Stimulated activated CD8-positive, alpha-beta memory T cell treated with anti-CD3 and anti-CD28 coated beads, Interleukin-12 subunit alpha, Interleukin-12 subunit beta, amount 100 ng/mL, for 24 hours (primary cell): ENCODE results near the gene FREM2.

Source experiments
- DNase-seq: peaks from one replicate; pipeline ENCODE4 v3.0.0-alpha.2; 2020; ENCODE audit errors: extremely low read depth

FREM2 gene

DNA sequence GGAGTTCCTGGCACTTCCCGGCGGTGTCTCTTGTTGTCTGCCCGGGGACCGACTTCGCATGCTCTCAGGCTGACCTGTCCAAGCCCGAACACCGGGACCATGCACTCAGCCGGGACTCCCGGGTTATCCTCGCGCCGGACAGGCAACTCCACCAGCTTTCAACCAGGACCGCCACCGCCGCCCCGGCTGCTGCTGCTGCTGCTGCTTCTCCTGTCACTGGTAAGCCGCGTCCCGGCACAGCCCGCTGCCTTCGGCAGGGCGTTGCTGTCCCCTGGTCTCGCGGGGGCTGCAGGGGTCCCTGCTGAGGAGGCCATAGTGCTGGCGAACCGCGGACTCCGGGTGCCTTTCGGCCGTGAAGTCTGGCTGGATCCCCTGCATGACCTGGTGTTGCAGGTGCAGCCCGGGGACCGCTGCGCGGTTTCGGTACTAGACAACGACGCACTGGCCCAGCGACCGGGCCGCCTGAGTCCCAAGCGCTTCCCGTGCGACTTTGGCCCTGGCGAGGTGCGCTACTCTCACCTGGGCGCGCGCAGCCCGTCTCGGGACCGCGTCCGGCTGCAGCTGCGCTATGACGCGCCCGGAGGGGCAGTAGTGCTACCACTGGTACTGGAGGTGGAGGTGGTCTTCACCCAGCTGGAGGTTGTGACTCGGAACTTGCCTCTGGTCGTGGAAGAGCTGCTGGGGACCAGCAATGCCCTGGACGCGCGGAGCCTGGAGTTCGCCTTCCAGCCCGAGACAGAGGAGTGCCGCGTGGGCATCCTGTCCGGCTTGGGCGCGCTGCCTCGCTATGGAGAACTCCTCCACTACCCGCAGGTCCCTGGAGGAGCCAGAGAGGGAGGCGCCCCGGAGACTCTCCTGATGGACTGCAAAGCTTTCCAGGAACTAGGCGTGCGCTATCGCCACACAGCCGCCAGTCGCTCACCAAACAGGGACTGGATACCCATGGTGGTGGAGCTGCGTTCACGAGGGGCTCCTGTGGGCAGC lies 661 bp downstream of the FREM2 start:
- no peak for DNase-seq

DNA sequence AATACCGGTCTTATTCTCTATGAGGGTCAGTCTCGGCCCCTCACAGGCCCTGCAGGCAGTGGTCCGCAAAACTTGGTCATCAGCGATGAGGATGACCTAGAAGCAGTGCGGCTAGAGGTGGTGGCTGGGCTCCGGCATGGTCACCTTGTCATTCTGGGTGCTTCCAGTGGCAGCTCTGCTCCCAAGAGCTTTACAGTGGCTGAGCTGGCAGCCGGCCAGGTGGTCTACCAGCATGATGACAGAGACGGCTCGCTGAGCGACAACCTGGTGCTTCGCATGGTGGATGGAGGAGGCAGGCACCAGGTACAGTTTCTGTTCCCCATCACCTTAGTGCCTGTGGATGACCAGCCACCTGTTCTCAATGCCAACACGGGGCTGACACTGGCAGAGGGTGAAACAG lies 1.8 kb downstream of the FREM2 start:
- DNase-seq, result no peak

DNA sequence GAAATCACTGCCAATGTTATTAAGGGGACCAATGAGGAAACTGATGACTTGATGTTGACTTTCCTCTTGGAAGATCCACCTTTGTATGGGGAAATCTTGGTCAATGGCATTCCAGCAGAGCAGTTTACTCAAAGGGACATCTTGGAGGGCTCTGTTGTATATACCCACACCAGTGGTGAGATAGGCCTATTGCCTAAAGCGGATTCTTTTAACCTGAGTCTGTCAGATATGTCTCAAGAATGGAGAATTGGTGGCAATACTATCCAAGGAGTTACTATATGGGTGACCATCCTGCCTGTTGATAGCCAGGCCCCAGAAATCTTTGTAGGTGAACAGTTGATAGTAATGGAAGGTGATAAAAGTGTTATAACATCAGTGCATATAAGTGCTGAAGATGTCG lies 3.4 kb downstream of the FREM2 start:
- DNase-seq, result no peak

DNA sequence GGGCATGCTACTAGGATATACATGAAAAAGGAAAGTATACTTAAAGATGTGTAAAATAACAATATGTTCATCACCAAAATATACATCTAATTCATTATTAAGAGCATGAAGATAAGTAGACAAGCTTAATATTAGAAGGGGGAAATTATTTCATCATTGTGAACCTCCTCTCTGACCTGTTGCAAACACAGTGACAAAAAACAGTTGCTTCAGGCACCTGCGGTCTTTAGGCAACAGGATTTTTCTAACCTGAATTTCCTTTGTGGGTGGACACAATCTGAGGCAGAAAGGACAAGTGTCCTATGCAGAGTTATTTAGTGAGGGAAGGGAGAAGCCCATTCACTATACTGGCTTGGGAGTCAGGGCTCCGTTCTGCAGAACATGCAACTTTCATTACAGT lies 6.3 kb downstream of the FREM2 start:
- no peak for DNase-seq

DNA sequence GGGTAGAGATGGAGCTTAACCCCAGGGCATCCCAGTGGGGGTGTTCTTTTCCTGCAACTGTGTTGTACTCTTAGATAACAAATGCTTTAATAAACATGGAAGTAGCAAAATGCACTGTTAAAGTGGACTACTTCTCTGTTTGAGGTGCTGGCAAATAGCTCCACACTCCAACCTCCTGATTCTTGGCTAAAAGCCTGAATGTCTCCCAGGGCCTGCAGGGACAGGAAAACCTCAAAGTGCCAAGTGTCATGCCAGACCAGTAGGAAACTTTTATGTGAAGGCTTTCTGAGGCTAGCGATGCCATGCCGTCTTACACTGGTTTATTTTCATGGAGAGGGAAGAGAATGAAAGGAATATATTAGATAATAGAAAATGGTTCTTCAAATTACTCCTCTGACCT lies 6.8 kb downstream of the FREM2 start:
- no peak for DNase-seq

DNA sequence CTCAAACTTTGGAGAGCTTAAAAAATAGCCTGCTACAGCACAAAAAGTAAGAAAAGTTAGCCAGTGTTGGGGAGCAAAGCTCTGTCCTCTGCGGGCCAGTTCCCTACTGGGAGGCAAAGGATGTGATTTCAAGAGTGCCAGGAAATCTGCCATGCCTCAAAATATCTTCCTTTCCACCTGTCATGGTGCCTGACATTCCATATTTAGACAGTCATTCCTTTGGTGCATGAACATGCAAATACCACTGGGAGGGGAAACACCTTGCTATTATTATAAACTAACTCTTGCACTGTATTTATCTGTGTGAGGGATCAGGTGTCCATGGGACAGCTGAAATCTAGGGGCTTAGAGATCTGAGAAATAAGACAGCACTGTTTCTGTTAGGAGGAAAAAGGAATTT lies 10.3 kb downstream of the FREM2 start:
- no peak for DNase-seq

DNA sequence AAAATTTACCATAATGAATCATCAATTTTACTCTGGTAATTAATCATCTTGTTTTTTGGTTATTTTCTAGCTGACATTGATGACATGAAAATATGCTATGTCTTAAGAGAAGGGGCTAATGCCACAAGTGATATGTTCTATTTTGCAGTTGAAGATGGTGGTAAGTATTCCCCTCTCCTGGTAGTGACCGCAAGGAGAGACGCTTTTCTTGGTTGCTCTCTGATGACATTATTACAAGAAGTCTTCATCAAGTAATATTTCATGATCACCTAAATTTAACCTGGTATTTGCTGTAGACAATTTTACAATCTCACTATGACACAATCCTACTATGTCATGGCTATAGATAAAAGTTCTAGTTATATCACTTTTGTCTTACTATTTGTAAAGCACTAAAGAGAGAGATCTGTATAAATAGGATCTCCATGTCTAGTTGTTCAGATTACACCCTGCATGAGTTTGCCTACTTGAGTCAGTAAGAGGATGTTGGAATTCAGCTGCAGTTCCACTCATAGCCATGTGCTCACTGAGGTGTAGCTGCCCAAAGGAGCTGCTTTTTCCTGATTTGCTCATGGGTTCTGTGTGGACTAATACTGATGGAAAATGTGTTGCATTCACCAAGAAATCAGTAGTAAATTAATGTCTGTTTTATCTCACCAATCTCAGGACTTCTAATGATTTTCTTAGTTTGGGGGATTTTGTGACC lies 10.9 kb downstream of the FREM2 start:
- DNase-seq, result no peak

DNA sequence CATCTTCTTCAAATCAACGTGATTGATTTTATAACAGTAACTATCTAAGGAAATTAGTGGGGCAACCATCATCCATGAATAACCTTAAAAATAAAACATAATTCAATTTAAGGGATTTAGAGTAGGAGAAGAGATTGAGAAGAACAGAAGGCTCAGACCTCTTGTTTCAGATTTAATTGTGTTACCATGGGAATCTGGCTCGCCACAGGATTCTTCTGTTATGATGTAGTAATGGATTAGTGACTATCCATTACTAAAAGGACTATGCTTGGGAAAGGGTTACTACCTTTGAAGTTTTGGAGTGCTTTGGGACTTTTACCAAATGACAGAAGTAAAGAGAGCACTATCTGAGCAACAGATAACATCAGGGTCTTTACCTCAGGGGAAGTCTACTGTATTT lies 13.2 kb downstream of the FREM2 start:
- DNase-seq, result no peak

DNA sequence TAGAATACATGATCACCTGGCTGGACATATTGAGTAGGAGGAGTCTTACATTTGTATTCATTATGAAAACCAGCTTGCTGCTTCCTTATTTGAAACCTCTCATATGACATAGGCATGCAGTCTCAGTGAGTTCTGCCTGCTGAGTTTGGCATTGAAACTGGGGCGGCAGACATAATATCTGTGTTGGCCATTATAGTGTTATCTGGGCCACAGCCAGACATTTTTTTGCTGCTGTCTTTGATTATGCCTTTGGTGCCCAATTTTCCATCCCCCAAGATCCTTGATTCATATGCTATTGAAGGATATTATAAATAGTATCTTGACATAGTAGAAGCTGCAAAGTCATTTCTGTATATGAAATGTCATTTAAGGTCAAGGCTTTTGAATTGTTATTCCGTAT lies 15.8 kb downstream of the FREM2 start:
- no peak for DNase-seq

DNA sequence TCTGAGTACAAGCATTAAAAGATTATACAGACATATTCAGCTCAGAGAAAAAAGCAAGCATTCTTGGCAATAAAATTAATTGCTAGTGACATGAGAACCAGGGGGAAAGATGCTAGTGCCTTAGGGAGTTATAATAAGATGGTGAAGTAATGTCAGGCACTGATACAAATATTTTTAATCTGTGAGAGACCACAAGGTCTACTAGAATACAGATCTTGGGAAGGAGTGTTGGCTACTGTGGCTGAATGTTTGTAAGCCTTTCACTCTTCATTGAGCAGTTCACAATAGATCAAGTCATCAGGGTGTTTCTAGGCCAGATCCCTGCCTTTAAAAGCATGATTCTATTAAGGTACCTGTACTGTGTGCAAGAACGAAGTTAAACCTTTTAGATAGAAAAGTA lies 16.4 kb downstream of the FREM2 start:
- DNase-seq, result no peak

DNA sequence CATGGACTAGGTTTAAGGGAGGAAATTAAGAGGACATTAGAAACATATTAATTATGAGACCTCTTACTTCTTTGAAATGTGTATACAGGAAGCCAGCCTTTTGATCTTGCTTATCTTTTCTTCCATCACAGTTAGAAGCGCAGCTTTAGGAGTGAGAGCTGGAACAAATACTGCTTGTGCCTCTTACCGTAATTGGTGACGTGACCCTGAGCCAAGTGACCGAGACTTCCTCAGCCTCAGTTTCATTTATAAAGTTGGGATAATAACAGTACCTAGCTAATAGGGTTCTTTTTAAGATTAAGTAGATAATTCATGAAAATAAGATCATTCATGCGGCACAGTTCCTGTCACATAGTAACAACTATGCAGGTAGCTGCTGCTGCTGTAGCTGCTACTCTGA lies 18.5 kb downstream of the FREM2 start:
- DNase-seq, result no peak

DNA sequence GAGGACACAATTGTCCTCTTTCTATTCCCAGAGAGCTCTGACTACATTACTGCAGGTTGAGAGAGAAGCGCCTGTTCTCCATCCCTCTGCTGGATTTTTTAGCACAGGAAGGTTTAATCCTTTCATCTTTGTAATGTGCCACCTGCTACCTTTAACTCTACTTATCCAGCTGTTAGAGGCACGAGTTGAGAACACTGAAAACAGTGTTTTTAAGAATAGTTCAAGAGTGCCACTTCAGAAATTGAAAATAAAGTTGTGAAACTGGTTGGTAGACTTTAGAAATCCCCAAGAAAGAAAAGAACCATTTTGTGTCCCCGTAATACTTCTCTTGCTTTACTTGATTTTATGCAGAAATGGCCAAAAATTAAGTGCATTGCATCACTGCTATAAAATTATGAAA lies 20.6 kb downstream of the FREM2 start:
- no peak for DNase-seq

DNA sequence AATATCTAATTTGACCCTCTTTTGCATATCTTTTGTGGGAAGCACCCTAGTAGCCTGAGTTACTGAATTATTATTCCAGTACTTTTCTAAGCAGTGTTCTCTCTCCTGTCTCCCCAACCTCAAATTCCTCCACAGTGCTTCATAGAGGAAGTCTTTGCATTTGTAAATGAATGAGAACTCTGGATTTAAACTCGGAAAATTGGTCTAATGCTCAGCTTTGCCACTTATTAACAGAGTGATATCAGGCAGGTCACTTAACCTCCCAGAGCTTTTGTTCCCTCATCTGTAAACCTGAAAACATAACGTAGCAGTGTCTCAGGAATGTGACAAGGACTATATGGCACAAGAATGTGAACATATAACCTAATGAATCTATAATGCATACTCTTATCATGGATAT lies 26.2 kb downstream of the FREM2 start:
- DNase-seq, result no peak

DNA sequence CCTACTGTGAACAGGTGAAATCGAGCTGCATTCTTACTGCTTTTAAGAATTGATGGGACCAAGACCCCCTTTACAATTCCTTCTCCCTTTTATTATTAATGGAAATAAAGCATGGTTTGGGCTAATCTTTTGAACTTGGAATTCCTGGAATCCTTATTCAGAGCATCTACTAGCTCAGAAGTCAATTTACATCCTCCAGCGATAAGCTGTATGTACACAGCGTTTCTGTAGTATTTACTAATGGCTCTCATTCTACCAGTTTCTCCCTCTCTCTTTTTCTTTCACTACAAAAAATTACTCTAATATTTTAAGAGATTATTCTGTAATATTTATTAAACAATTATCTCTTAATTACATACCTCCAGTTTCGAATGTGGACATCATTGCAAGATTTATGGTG lies 31.5 kb downstream of the FREM2 start:
- no peak for DNase-seq

DNA sequence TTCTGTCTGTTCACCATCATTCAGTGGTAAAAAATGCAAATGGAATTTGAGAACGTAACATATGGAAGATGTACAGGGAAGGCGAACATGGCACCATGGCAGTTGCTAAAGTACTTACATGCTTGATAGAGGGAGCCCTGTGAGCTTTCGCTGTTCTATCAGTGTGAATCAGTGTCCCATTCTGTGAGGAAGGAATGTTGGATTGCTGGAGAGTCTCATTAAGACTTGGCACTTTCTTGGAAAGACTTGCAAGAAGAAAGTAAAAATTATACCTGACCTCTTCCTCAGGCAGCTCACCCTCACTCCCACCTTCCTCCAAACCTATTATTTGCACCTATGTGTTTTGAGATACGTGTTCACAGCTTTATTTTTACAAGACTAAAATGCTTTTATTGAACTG lies 43.5 kb downstream of the FREM2 start:
- no peak for DNase-seq

DNA sequence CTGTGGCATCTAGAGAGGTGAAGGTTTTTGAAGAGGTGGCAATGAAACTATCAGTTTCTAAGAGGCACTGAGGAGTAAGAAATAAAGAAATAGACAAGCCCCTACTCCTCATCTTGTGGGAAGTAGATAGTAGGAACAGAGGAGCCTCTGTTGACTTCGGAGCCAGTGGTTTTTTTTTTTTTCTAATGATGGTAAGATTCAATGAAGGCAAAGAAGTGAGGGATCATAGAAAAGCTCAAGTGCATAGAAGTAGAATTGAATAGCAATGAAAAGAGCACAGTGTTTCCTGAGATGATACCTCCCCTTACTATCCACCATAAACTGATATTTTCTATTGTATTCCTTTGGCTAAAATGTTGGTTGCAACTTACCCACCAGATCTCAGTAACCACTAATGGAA lies 46.3 kb downstream of the FREM2 start:
- no peak for DNase-seq

DNA sequence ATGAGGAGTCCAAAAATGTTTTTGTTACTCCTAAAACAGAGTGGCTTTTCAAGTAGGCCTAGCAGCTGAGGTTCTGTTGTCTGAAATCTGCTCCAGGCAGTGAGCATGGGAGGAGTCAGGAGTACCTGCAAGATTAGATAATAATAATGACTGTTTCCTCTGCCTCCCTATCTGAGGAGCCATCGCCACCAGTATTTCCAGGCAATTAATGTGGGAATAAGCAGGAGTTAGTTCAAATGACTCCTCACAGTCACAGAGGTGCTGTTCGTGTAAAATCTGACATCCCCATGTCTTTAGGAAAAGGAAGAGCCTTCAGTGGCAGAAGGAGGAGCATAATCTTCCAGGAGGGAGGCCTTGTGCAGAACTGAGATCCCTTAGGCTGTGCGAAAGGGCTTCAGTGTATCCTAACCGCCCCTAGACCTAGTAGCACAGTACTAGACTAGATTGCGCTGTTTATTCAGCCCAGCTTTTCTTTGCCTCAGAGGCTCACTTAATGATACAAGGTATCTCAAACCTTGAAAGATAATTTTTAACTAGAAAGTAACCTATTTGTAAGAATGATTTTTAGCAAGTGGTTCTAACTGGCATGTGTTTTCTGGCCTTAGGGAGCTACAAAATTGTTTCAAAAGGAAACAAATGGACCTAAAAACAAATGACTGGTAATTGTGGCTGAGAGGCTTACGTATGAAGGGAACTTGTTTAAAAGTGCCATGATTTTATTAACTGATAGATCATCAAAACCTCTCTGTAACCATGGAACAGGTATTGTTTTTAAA lies 49.0 kb downstream of the FREM2 start:
- DNase-seq, result no peak

DNA sequence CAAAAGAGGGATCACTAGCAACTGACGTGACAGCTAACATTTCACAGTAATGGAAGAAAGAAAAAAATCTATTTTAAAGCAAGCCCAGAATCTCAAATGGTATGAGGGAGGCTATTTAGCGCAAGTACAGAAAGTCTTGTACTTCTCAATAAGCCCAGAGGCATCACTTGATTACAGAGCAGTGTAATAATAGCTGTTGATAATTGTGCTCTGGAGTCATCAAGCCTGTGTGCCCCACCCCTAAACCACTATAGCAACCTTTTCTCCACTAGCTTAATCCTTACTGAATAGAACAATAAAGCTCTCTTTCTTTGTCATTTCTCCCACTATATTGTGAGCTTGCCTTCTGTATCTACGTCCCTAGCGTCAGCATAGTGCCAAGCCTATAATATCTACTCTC lies 56.6 kb downstream of the FREM2 start:
- DNase-seq, result no peak

DNA sequence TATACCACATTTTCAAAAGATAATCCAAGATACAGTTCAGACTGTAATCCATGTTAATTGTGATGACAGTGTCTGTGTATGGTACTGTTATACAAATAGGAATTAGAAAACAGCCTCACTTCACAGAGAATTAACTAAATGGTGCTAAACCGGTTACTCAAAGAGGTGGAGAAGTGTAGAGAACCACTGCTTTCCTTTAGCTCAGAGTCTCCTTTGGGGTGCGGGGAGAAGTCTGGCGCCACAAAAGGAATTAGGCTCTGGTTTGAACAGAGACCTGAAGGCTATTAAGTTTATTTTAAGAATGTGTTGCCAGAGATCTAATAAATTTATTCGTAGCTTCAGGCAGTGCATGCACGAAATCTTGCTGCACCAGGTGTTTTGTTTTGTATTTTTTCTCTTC lies 65.8 kb downstream of the FREM2 start:
- no peak for DNase-seq

DNA sequence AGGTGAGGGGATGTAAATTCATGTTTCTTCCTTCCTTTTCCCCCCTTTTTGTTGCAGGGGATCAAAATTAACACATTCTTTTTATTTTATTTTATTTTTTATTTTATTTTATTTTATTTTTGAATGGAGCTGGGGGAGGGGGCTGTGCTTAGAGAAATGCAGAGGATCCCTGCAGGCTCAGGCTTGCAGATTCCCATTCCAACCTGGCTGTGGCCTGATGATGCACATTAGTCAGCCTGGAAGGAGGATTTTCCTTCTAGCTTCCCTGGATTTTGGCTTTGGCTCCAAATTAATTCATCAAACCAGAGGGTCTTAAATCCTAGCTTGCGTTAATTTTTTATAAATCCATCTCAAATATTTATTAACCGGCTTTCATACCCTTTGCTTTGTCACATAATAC lies 67.0 kb downstream of the FREM2 start:
- DNase-seq, result no peak

DNA sequence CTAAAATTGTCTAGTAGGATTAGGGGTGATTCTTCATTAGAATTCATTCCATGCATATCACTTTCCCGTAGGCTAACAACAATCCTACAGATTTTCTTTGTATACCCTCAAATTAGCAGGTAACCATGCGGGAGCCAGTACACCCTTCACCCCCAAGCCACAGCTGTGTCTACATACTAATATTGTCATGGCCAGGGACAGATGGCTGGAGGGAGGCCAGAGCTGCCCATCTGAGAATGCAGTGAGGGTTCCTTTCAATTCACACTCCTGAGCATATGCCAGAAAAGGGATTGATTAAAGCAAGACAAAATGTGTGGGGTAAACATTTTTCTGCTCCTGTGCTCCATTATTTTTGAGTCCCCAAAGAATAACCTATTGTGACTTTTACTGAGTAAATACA lies 68.9 kb downstream of the FREM2 start:
- DNase-seq, result no peak

DNA sequence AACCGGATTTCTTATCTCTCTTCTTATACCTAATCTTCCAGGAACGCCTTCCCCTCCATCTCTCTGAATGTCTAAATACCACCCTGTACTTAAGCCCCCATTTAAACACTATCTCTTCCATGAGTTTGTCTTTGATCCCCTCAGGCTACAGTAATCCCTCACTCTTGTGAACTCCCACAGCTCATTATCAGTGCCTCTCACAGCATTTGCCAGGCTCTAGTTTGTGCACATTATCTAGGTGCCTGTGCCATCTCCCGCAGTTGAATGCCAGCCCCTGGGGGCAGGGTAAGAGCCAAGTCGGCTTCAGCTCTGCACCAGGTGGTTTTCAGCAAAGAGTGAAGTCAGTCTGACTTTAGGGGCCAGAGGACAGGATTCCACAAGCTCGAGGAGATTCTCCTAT lies 71.4 kb downstream of the FREM2 start:
- DNase-seq, result no peak

DNA sequence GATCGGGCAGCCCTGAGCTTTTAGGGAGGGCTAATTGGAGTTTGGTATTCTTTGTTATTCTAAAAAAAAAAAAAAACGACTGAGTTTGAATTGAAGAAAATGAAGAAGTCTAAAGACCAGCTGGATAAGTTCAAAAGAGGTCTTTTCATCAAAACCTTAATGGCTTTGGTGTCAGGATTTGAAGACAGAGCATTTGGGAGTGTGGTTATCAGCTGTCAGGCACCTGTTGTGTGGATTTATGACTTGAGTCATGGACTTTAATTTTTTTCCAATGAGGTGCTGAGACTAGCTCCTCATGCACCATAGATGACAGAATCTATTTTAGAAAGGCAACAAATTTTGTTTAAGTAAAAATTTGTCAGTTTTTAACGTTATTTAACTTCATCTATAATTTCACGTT lies 72.5 kb downstream of the FREM2 start:
- DNase-seq, result no peak
